OCI-LY7 (cell line): ENCODE results near the gene RMND5B.

Source experiments
- CTCF ChIP-seq: fragments of 200-600 bp; sonication (generic); conservative IDR thresholded peaks from 2 replicates; pipeline ENCODE4 v1.5.1; 2014; ENCODE audit warnings: mild to moderate bottlenecking, antibody characterized with exemption, low read length, moderate library complexity, mixed read lengths
- EZH2phosphoT487 ChIP-seq: fragments of 200-600 bp; sonication (generic); IDR thresholded peaks from 2 replicates; pipeline ENCODE4 v1.6.1; 2018; ENCODE audit warnings: low read depth, borderline replicate concordance, mild to moderate bottlenecking, mixed run types, antibody characterized with exemption, low read length, moderate library complexity, mixed read lengths

DNA sequence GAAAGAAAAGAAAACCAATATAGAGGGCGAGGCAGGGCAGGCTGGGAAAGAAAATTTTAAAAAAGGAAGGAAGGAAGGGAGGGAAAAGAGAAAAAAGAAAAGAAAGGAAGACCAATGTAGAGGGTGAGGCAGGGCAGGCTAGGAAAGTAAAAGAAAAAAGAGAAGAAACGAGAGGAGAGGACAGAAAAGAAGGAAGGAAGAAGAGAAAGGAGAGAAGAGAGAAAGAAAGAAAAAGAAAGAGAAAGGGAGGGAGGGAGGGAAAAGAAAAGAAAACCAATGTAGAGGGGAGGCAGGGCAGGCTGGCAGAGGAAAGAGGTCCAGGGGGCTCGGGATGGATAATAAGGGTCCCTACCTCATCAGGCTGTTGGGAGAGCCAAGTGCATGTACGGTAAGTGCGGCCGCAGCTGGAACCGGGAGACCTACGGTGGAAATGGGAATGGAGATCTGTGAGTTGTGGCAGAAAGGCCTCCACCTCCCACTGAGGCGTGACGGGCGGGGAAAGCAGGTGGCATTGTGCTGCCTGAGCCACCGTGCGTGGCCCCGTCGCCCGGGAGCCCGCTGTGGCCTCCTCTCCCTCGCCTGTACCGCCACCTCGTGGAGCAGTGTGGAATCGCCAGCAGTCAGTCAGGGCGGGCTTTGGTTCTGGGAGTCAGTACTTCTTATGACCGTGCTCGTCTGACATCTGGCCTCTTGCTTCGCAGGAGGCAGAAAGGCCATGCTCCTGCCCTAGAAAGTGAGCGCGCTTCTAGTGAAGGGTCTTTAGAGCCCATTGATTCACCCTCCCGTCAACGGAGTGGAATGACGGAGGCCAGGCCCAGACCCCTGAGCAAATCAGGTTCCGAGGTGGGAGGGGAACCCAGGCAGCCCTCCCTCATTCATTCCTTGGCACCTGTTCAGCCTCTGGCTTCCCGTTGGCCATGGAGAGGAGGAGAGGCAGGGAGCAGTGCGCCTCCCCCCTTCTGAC, 33.2 kb downstream of the RMND5B start:
- TF ChIP-seq CTCF (peak; percentile 98), EZH2phosphoT487 (no peak)
